ENCODE data around the gene ZP1.

DNA sequence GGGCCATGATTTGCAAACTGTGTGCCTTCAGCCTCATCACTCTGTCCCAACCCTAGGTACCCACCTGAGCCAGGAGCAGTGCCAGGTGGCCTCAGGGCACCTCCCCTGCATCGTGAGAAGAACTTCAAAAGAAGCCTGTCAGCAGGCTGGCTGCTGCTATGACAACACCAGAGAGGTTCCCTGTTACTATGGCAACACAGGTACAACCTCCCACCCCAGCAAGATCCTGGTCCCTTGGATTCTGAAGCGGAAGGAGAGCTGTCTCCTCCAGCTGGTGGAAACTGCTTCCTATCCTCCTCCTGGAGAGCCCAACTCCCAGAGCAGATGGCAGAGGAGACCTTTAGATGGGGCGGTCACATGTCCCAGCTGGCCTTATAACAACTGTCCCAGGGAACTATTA is 2.9 kb downstream of the ZP1 start:
- TF ChIP-seq NFE2L2 (IDR thresholded peaks at IDR 0.05; ENCODE audit: low read depth, low read length) (no peak), MAFK (IDR thresholded peaks at IDR 0.05; ENCODE audit: low read depth, low read length) (no peak), RFX5 (IDR thresholded peaks at IDR 0.05; ENCODE audit: low read depth, low read length) (no peak), POLR2A (IDR thresholded peaks at IDR 0.05; ENCODE audit: low read depth, low read length) (no peak), SMC3 (IDR thresholded peaks at IDR 0.05; ENCODE audit: low read depth, low read length) (no peak), FOS (IDR thresholded peaks at IDR 0.05; ENCODE audit: low read depth, low read length) (no peak), MXI1 (IDR thresholded peaks at IDR 0.05; ENCODE audit: borderline replicate concordance, low read depth, low read length) (no peak), BHLHE40 (IDR thresholded peaks at IDR 0.05; ENCODE audit: low read depth, low read length) (no peak)
- TF ChIP-seq, protein P1, sequence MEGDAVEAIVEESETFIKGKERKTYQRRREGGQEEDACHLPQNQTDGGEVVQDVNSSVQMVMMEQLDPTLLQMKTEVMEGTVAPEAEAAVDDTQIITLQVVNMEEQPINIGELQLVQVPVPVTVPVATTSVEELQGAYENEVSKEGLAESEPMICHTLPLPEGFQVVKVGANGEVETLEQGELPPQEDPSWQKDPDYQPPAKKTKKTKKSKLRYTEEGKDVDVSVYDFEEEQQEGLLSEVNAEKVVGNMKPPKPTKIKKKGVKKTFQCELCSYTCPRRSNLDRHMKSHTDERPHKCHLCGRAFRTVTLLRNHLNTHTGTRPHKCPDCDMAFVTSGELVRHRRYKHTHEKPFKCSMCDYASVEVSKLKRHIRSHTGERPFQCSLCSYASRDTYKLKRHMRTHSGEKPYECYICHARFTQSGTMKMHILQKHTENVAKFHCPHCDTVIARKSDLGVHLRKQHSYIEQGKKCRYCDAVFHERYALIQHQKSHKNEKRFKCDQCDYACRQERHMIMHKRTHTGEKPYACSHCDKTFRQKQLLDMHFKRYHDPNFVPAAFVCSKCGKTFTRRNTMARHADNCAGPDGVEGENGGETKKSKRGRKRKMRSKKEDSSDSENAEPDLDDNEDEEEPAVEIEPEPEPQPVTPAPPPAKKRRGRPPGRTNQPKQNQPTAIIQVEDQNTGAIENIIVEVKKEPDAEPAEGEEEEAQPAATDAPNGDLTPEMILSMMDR (conservative IDR thresholded peaks at IDR 0.05; ENCODE audit: low read depth, low read length): no peak
